ENCODE measurements around the gene MMAB. TPM values are rescaled to one million over a fixed set of nuclear protein-coding genes. Genes with fewer than 3 reads are reported as not detected.

Gene MMAB
- polyA plus RNA-seq, 2 donors: 42.5 to 50.3 TPM

DNA sequence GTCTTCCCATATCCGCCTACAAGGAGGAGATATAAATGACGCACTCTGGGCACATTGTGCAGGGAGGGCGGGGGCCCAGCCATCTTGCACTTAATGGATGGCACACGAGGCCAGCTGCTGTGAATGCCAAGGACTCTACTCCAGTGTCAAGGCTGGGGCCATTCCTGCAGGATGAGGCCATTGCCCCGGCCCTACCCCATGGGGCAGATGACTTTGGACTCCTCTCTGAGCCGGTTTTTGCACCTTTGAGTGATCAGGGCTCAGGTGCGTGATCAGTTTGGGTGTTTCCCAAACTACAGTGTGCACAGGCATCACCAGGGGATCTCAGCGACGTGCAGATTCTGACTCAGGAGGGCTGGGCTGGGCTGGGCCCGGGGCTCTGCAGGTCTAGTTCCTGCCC lies 16.1 kb downstream of the MMAB start:
- Histone ChIP-seq H3K4me3 (ENCODE audit: low read depth in 1 of 2, low read length in 2 of 2) (no peak overlapping the region), H3K4me1 (ENCODE audit: control insufficient read depth in 2 of 2, insufficient read depth in 2 of 2, low read length in 1 of 2) (peaks cover 5 to 8% of the 10 kb centered on the region in 2 donors), H3K27ac (ENCODE audit: low read depth in 2 of 2, low read length in 1 of 2) (peak overlapping the region in 1 of 2 donors; percentile 61), H3K36me3 (ENCODE audit: control insufficient read depth in 2 of 2, insufficient read depth in 2 of 2, low read length in 1 of 2) (peaks cover 3 to 14% of the 10 kb centered on the region in 2 donors), H3K27me3 (ENCODE audit: control insufficient read depth in 1 of 2, insufficient read depth in 2 of 2, low read length in 2 of 2) (no peaks in the 10 kb centered on the region), H3K9me3 (ENCODE audit: control insufficient read depth in 2 of 2, insufficient read depth in 1 of 2, low read depth in 1 of 2, low read length in 1 of 2) (no peaks in the 10 kb centered on the region)
- WGBS, 2 donors: 78 to 83% methylated on average over 10 of the region's 10 CpGs

DNA sequence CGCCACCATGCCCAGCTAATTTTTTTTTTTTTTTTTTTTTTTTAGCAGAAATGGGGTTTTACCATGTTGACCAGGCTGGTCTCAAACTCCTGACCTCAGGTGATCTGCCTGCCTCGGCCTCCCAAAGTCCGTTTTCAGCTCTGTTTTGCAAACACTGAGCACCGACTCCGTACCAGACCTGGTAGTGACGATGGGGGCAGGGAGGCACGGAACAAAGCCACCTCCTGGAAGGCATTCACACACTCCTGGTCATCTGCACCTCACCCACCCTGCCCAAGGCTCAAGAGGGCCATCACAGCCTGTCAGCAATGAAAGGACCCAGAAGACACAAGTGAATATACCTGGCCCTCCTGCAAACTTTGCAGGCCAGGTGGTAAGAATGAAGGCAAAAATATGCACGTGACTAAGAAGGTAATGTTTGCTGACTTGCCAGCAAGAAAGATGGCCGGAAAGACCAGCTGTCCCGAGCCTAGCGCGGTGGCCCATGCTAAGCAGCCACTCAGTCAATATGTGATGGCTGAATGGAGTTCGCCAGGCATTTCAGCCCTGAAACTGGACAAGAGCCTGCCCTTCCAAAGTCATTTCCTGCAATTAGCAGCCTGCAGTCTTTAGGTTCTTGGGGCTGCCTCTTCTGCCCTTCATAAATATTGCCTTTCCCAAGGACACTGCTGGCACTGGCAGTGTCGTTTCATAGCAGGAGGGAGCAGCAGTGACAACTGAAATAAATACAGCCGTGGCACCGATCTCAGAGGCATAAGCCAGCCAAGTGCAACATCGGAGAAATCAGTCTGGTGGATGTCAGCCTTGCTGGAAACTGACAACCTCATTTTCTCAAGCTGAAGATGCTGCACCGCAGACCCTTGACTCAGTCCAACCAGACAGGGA lies 17.6 kb downstream of the MMAB start:
- Histone ChIP-seq H3K36me3 (ENCODE audit: control insufficient read depth in 2 of 2, insufficient read depth in 2 of 2, low read length in 1 of 2) (peaks cover 0 to 3% of the 10 kb centered on the region in 2 donors), H3K9me3 (ENCODE audit: control insufficient read depth in 2 of 2, insufficient read depth in 1 of 2, low read depth in 1 of 2, low read length in 1 of 2) (no peaks in the 10 kb centered on the region), H3K4me1 (ENCODE audit: control insufficient read depth in 2 of 2, insufficient read depth in 2 of 2, low read length in 1 of 2) (peaks cover 5 to 8% of the 10 kb centered on the region in 2 donors), H3K27ac (ENCODE audit: low read depth in 2 of 2, low read length in 1 of 2) (no peak overlapping the region), H3K27me3 (ENCODE audit: control insufficient read depth in 1 of 2, insufficient read depth in 2 of 2, low read length in 2 of 2) (no peaks in the 10 kb centered on the region), H3K4me3 (ENCODE audit: low read depth in 1 of 2, low read length in 2 of 2) (no peak overlapping the region)
- 70 to 76% methylated on average over 18 of the region's 18 CpGs for WGBS, 2 donors

DNA sequence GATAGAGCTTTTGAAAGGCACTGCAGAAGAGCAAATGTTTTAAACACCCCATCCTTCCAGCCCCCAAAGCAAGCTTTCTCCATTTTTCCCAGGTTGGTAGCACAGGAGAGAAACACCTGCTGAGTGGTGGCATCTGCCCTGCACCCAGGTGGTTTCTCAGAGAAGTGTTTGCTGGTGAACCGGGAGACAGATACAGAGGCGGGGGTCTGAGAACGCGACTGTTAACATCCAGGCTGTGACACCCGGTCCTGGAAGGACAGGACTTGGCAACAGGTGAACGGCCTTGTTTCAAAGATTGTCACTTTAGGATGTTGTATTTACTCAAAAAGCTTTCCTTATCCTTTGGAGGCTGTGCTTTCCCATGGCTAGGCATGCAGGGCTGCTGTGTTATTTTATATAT lies 18.5 kb downstream of the MMAB start:
- no peak overlapping the region for H3K27ac ChIP-seq (ENCODE audit: low read depth in 2 of 2, low read length in 1 of 2)
- WGBS, 2 donors: 59 to 62% methylated on average over 6 of the region's 6 CpGs
- no peaks in the 10 kb centered on the region for H3K27me3 ChIP-seq (ENCODE audit: control insufficient read depth in 1 of 2, insufficient read depth in 2 of 2, low read length in 2 of 2)
- peaks cover 0 to 2% of the 10 kb centered on the region in 2 donors for H3K36me3 ChIP-seq (ENCODE audit: control insufficient read depth in 2 of 2, insufficient read depth in 2 of 2, low read length in 1 of 2)
- peaks cover 5 to 8% of the 10 kb centered on the region in 2 donors for H3K4me1 ChIP-seq (ENCODE audit: control insufficient read depth in 2 of 2, insufficient read depth in 2 of 2, low read length in 1 of 2)
- H3K9me3 ChIP-seq (ENCODE audit: control insufficient read depth in 2 of 2, insufficient read depth in 1 of 2, low read depth in 1 of 2, low read length in 1 of 2): no peaks in the 10 kb centered on the region
- H3K4me3 ChIP-seq (ENCODE audit: low read depth in 1 of 2, low read length in 2 of 2): no peak overlapping the region

DNA sequence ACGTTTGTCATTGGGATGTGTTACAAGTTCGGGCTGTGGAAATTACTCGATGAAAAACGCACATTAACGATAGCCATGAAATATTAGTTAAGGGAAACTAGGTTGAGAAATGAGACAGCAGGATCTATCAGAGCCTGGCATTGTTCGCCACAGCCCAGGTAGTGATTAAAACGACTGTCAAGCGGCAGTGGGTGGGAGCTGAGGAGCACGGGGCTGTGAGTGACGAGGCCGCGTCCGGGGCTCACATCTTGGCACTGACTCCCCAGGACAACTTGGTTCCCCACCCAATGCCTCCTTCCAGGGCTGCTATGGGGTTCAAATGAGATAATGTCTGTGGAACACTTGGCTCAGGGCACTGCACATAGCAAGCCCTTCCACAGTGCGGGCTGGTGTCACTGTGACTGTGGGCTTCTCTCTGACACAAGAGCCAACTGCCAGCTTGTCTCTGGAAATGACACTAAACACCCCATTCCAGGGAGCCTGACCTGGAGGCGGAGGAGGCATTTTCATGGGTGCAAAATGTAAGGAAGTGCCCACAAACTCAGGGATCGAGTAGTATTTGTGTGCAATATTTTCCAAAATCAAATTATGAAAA lies 19.3 kb downstream of the MMAB start:
- no peaks in the 10 kb centered on the region for H3K27me3 ChIP-seq (ENCODE audit: control insufficient read depth in 1 of 2, insufficient read depth in 2 of 2, low read length in 2 of 2)
- 47 to 57% methylated on average over 16 of the region's 16 CpGs for WGBS, 2 donors
- H3K27ac ChIP-seq (ENCODE audit: low read depth in 2 of 2, low read length in 1 of 2): no peak overlapping the region
- no peak overlapping the region for H3K4me3 ChIP-seq (ENCODE audit: low read depth in 1 of 2, low read length in 2 of 2)
- H3K4me1 ChIP-seq (ENCODE audit: control insufficient read depth in 2 of 2, insufficient read depth in 2 of 2, low read length in 1 of 2): peaks cover 5 to 8% of the 10 kb centered on the region in 2 donors
- H3K9me3 ChIP-seq (ENCODE audit: control insufficient read depth in 2 of 2, insufficient read depth in 1 of 2, low read depth in 1 of 2, low read length in 1 of 2): no peaks in the 10 kb centered on the region
- no peaks in the 10 kb centered on the region for H3K36me3 ChIP-seq (ENCODE audit: control insufficient read depth in 2 of 2, insufficient read depth in 2 of 2, low read length in 1 of 2)

DNA sequence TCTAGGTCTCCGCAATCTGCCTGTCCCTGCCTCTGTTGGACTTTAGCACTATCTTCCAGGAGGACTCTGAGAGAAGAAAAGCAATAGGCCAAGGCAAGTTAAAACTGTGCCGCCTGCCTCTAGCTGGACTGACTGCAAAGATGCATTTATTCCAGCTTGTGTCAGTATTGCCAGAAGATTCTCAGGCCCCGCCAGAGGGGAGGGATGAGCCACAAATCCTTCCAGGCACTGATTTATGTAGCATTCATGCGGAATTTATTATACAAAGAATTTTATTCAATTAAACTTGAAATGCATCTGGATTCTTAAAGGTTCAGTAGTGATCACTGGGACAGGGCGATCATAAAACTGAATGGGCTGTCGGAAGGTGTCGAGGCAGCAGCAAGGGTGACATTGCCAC lies 19.8 kb downstream of the MMAB start:
- H3K27ac ChIP-seq (ENCODE audit: low read depth in 2 of 2, low read length in 1 of 2): no peak overlapping the region
- peaks cover 5 to 8% of the 10 kb centered on the region in 2 donors for H3K4me1 ChIP-seq (ENCODE audit: control insufficient read depth in 2 of 2, insufficient read depth in 2 of 2, low read length in 1 of 2)
- H3K4me3 ChIP-seq (ENCODE audit: low read depth in 1 of 2, low read length in 2 of 2): no peak overlapping the region
- 69 to 70% methylated on average over 7 of the region's 7 CpGs for WGBS, 2 donors
- H3K27me3 ChIP-seq (ENCODE audit: control insufficient read depth in 1 of 2, insufficient read depth in 2 of 2, low read length in 2 of 2): no peaks in the 10 kb centered on the region
- no peaks in the 10 kb centered on the region for H3K36me3 ChIP-seq (ENCODE audit: control insufficient read depth in 2 of 2, insufficient read depth in 2 of 2, low read length in 1 of 2)
- no peaks in the 10 kb centered on the region for H3K9me3 ChIP-seq (ENCODE audit: control insufficient read depth in 2 of 2, insufficient read depth in 1 of 2, low read depth in 1 of 2, low read length in 1 of 2)

DNA sequence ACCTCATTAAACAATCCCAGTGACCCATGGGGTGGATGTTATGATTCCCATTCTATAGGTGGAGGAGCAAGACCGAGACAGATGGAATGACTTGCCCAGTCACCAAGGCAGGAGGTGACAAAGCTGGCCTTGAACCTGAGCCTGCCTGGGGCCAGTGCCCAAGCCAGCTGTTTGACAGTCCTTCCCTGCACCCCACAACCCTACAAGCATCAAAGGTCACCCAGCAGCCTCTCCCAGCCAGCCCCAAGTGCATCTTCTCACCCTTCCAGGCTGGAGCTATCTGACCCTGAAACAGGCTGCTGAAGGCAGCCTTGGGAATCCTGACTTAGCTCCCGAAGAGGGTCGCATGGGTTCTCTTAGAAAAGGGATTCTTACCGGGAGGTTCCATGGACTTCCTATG lies 20.3 kb downstream of the MMAB start:
- 67 to 68% methylated on average over 4 of the region's 4 CpGs for WGBS, 2 donors
- Histone ChIP-seq H3K4me3 (ENCODE audit: low read depth in 1 of 2, low read length in 2 of 2) (no peak overlapping the region), H3K36me3 (ENCODE audit: control insufficient read depth in 2 of 2, insufficient read depth in 2 of 2, low read length in 1 of 2) (no peaks in the 10 kb centered on the region), H3K27me3 (ENCODE audit: control insufficient read depth in 1 of 2, insufficient read depth in 2 of 2, low read length in 2 of 2) (no peaks in the 10 kb centered on the region), H3K27ac (ENCODE audit: low read depth in 2 of 2, low read length in 1 of 2) (no peak overlapping the region), H3K9me3 (ENCODE audit: control insufficient read depth in 2 of 2, insufficient read depth in 1 of 2, low read depth in 1 of 2, low read length in 1 of 2) (no peaks in the 10 kb centered on the region), H3K4me1 (ENCODE audit: control insufficient read depth in 2 of 2, insufficient read depth in 2 of 2, low read length in 1 of 2) (peaks cover under 1 to 7% of the 10 kb centered on the region in 2 donors)

DNA sequence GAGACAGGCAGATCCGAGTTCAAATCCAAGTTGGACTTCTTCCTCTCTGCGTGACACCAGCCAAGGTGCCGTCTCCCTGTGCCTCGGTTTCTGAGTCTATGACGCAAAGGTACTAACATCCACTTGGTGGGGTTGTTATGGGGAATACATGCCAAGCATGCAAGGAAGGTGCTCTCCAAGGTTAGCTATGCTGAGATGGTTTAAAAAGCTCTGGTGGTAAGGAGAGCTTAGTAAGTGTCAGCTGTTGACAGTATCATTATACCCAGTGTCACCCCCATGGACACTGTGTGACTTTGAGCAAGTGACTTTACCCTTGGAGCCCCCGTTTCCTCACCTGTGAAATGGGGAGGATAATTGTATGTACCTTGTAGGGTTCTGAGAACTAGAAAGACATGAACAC lies 22.2 kb downstream of the MMAB start:
- no peak overlapping the region for H3K4me3 ChIP-seq (ENCODE audit: low read depth in 1 of 2, low read length in 2 of 2)
- H3K36me3 ChIP-seq (ENCODE audit: control insufficient read depth in 2 of 2, insufficient read depth in 2 of 2, low read length in 1 of 2): no peaks in the 10 kb centered on the region
- no peaks in the 10 kb centered on the region for H3K27me3 ChIP-seq (ENCODE audit: control insufficient read depth in 1 of 2, insufficient read depth in 2 of 2, low read length in 2 of 2)
- no peaks in the 10 kb centered on the region for H3K9me3 ChIP-seq (ENCODE audit: control insufficient read depth in 2 of 2, insufficient read depth in 1 of 2, low read depth in 1 of 2, low read length in 1 of 2)
- H3K27ac ChIP-seq (ENCODE audit: low read depth in 2 of 2, low read length in 1 of 2): no peak overlapping the region
- 84 to 85% methylated on average over 6 of the region's 6 CpGs for WGBS, 2 donors
- peaks cover 0 to 3% of the 10 kb centered on the region in 2 donors for H3K4me1 ChIP-seq (ENCODE audit: control insufficient read depth in 2 of 2, insufficient read depth in 2 of 2, low read length in 1 of 2)

DNA sequence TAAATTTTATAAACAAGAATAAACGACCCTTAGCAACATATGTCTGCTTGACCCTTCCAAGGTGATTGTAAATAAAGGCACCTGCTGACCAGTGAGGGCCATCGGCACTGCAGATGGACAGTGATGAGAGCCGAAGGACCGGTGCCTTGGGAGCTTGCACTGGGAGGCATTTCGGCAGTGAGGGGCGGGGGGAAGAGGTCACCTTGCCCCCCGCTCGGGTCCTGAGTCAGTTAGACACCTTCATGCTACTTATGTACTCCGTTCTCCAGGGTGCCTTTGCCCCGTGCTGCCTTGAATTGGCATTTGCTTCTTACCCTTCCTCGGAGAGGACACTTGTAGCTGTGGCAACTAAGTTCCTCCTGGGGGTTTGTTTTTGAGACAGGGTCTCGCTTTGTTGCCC lies 23.0 kb downstream of the MMAB start:
- Histone ChIP-seq H3K27me3 (ENCODE audit: control insufficient read depth in 1 of 2, insufficient read depth in 2 of 2, low read length in 2 of 2) (no peaks in the 10 kb centered on the region), H3K4me3 (ENCODE audit: low read depth in 1 of 2, low read length in 2 of 2) (no peak overlapping the region), H3K9me3 (ENCODE audit: control insufficient read depth in 2 of 2, insufficient read depth in 1 of 2, low read depth in 1 of 2, low read length in 1 of 2) (no peaks in the 10 kb centered on the region), H3K27ac (ENCODE audit: low read depth in 2 of 2, low read length in 1 of 2) (no peak overlapping the region), H3K36me3 (ENCODE audit: control insufficient read depth in 2 of 2, insufficient read depth in 2 of 2, low read length in 1 of 2) (no peaks in the 10 kb centered on the region), H3K4me1 (ENCODE audit: control insufficient read depth in 2 of 2, insufficient read depth in 2 of 2, low read length in 1 of 2) (peaks cover 0 to 2% of the 10 kb centered on the region in 2 donors)
- 65 to 66% methylated on average over 12 of the region's 12 CpGs for WGBS, 2 donors

DNA sequence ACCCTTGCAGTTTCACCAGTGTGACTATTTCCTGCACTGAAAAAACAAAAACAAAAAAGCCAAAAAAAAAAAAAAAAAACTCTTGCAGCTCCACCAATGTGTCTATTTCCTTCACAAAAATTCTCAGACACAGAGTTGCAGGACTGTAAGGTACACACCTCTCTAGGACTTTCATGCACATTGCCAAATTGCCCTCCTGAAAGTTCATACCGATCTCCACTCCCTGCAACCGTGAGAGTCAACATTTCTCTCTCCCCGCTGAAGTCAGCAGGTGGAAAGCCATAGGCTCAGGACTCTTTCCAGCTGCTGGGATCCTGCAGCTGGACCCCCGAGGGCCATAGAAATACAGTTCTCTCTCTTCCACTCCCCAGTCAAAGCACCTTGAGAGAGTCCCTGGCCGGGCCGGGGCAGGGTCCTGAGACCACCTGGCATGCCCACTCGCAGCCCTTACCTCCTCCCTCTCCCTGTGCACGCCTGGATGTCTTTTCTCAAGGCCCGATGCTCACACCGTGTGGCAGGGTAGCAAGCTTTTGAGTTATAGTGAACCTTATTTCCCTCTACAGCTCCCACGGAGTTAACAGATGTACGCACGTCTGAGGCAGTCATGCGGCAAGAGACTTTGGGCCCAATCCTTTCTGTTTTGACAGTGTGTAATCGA lies 23.6 kb downstream of the MMAB start:
- WGBS, 2 donors: 41% methylated on average over 15 of the region's 15 CpGs
- no peaks in the 10 kb centered on the region for H3K27me3 ChIP-seq (ENCODE audit: control insufficient read depth in 1 of 2, insufficient read depth in 2 of 2, low read length in 2 of 2)
- no peak overlapping the region for H3K4me3 ChIP-seq (ENCODE audit: low read depth in 1 of 2, low read length in 2 of 2)
- H3K9me3 ChIP-seq (ENCODE audit: control insufficient read depth in 2 of 2, insufficient read depth in 1 of 2, low read depth in 1 of 2, low read length in 1 of 2): no peaks in the 10 kb centered on the region
- H3K4me1 ChIP-seq (ENCODE audit: control insufficient read depth in 2 of 2, insufficient read depth in 2 of 2, low read length in 1 of 2): peaks cover 0 to 6% of the 10 kb centered on the region in 2 donors
- no peaks in the 10 kb centered on the region for H3K36me3 ChIP-seq (ENCODE audit: control insufficient read depth in 2 of 2, insufficient read depth in 2 of 2, low read length in 1 of 2)
- no peak overlapping the region for H3K27ac ChIP-seq (ENCODE audit: low read depth in 2 of 2, low read length in 1 of 2)
